ENCODE data around the gene ENTHD1. TPM values are rescaled to one million over a fixed set of nuclear protein-coding genes. Genes with fewer than 3 reads are reported as not detected.

ENTHD1 gene
- total and polyA plus RNA-seq, 8 donors, result 0.16 TPM; not detected in 7

- Histone ChIP-seq H3K4me3 (peak overlapping the region in 1 of 2 donors; percentile 27), H3K27me3 (peaks cover 0 to 21% of the 10 kb centered on the region in 2 donors), H3K9me3 (no peaks in the 10 kb centered on the region), H3K4me1 (peaks cover 0 to 10% of the 10 kb centered on the region in 2 donors), H3K36me3 (no peaks in the 10 kb centered on the region), H3K27ac (no peak overlapping the region)
- TF ChIP-seq CTCF (IDR thresholded peaks at IDR 0.05), result no peak
- intact Hi-C loops (cut with DNase I), result no loop called here
- ATAC-seq, result no peak
- no peak for DNase-seq
Measured at GRCh38 chr22:39901565-39902146, 8.1 kb upstream of the ENTHD1 start.

GRCh38 chr22:39900306-39901227 lies 7.0 kb upstream of the ENTHD1 start, which contains the start of gene GRAP2:
Gene GRAP2, plus strand, starts transcription at chr22:39901084. Its CDS starts 46,023 bp downstream, at chr22:39947107.
- peak; percentile 47 for ATAC-seq

GRCh38 chr22:39898997-39899396 lies 5.4 kb upstream of the ENTHD1 start:
- intact Hi-C loops (cut with DNase I), result no loop called here
- DNase-seq (no peak), ATAC-seq (peak; percentile 70)

More at GRCh38 chr22:39900306-39901227, 7.0 kb upstream of the ENTHD1 start, which contains the start of gene GRAP2:
- DNase-seq, result no peak
- H3K4me3 ChIP-seq, result peak within 1 kb of the TSS in 1 of 2 donors; percentile 27
- peaks cover 0 to 10% of the 10 kb centered on the region in 2 donors for H3K4me1 ChIP-seq
- intact Hi-C loops (cut with DNase I), result no loop called here
- no peaks in the 10 kb centered on the region for H3K9me3 ChIP-seq
- no peak within 1 kb of the TSS for H3K27ac ChIP-seq
- no peaks in the 10 kb centered on the region for H3K36me3 ChIP-seq
- no peak for TF ChIP-seq CTCF (IDR thresholded peaks at IDR 0.05)
- H3K27me3 ChIP-seq, result peaks cover 0 to 21% of the 10 kb centered on the region in 2 donors

GRCh38 chr22:39897841-39898240 lies 4.3 kb upstream of the ENTHD1 start:
- Histone ChIP-seq H3K4me3 (no peak overlapping the region), H3K27ac (no peak overlapping the region), H3K4me1 (peaks cover 0 to 10% of the 10 kb centered on the region in 2 donors), H3K27me3 (peaks cover 0 to 18% of the 10 kb centered on the region in 2 donors), H3K36me3 (no peaks in the 10 kb centered on the region), H3K9me3 (no peaks in the 10 kb centered on the region)
- DNase-seq (no peak), ATAC-seq (no peak)
- TF ChIP-seq CTCF (IDR thresholded peaks at IDR 0.05), result no peak
- intact Hi-C loops (cut with DNase I), result no loop called here

More at GRCh38 chr22:39898997-39899396, 5.4 kb upstream of the ENTHD1 start:
- Histone ChIP-seq H3K9me3 (no peaks in the 10 kb centered on the region), H3K27ac (no peak overlapping the region), H3K27me3 (peaks cover 0 to 20% of the 10 kb centered on the region in 2 donors), H3K4me3 (no peak overlapping the region), H3K4me1 (peaks cover 0 to 10% of the 10 kb centered on the region in 2 donors), H3K36me3 (no peaks in the 10 kb centered on the region)
- TF ChIP-seq CTCF (IDR thresholded peaks at IDR 0.05), result no peak
